A549 (cell line): Measurements from ENCODE around the gene SIAH2.

Source experiments
- CBX2 ChIP-seq: fragments of 200-600 bp; sonication (generic); IDR thresholded peaks from 2 replicates; pipeline ENCODE4 v1.6.1; 2016; ENCODE audit warnings: low read depth, mild to moderate bottlenecking, borderline replicate concordance
- MAFK ChIP-seq: fragments of 450-650 bp; IDR thresholded peaks from 2 replicates; pipeline ENCODE4 v1.6.1; 2014; ENCODE audit not compliant: partially characterized antibody
- POLR2AphosphoS2 ChIP-seq: conservative IDR thresholded peaks from 2 replicates; pipeline ENCODE4 v1.6.1; 2012; ENCODE audit warnings: low read length, improper control_type of control experiment, inconsistent platforms
- TF ChIP-seq, protein P1 (sequence below): fragments of >200 bp; sonication (Bioruptor Twin); formaldehyde crosslinking; IDR thresholded peaks from 3 replicates; pipeline ENCODE4 v1.5.1; 2016

DNA sequence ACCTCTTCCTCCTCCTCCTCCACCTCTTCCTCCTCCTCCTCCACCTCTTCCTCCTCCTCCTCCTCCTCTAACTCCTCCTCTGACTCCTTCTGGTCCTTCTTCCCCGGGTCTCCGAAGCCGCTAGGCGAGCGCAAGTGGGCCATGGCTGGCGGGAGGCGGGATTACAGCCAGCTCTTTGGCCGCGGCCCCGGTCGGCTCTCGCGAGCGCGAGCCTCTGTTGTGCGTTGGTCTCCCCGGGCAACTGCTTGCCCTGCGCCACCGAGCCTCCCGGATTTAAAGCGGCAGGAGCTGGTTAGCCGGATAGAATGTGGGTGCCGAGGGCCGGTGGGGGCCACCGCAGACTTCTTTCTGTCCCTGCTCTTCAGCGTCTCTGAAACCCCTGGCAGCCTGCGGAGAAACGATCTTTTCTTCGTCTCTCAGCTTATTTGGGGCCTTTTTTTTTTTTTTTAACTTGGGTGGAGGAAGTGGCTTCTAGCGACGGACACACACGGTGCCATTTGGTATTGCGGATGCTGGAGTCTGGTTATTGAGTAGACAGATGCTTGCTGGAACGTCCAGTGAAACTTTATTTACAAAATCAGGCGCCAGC lies 59.1 kb downstream of the SIAH2 start, which contains the start of gene ERICH6:
- TF ChIP-seq, protein P1, sequence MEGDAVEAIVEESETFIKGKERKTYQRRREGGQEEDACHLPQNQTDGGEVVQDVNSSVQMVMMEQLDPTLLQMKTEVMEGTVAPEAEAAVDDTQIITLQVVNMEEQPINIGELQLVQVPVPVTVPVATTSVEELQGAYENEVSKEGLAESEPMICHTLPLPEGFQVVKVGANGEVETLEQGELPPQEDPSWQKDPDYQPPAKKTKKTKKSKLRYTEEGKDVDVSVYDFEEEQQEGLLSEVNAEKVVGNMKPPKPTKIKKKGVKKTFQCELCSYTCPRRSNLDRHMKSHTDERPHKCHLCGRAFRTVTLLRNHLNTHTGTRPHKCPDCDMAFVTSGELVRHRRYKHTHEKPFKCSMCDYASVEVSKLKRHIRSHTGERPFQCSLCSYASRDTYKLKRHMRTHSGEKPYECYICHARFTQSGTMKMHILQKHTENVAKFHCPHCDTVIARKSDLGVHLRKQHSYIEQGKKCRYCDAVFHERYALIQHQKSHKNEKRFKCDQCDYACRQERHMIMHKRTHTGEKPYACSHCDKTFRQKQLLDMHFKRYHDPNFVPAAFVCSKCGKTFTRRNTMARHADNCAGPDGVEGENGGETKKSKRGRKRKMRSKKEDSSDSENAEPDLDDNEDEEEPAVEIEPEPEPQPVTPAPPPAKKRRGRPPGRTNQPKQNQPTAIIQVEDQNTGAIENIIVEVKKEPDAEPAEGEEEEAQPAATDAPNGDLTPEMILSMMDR: no peak
- TF ChIP-seq POLR2AphosphoS2: no peak
- TF ChIP-seq MAFK: no peak
- no peak for TF ChIP-seq CBX2
